HFFc6 (cell line): ENCODE results near the gene DUSP18. TPM values are rescaled to one million over a fixed set of nuclear protein-coding genes. Genes with fewer than 3 reads are reported as not detected.
"Not testable (repeated sequence)": the region's sequence is repeated elsewhere in the genome, so short reads cannot be mapped to it uniquely, and the experiment has no call there.

Experiments
- DNase-seq: peaks from one replicate; pipeline ENCODE4 v3.0.0-alpha.2; 2018
- H3K27ac Mint-ChIP-seq: 2 replicates; pipeline ENCODE4 v1.8.0; 2020; ENCODE audit warnings: mild to moderate bottlenecking, mixed read lengths
- H3K27me3 Mint-ChIP-seq: 2 replicates; pipeline ENCODE4 v1.8.0; 2021; ENCODE audit warnings: mild to moderate bottlenecking, moderate library complexity, mixed read lengths; ENCODE audit not compliant: insufficient read depth
- H3K36me3 Mint-ChIP-seq: 2 replicates; pipeline ENCODE4 v1.8.0; 2021; ENCODE audit warnings: low read depth, mixed read lengths
- H3K4me1 Mint-ChIP-seq: 2 replicates; pipeline ENCODE4 v1.8.0; 2020; ENCODE audit warnings: low read depth, mixed read lengths
- H3K4me3 Mint-ChIP-seq: 2 replicates; pipeline ENCODE4 v1.8.0; 2020; ENCODE audit warnings: mild to moderate bottlenecking, moderate library complexity, mixed read lengths
- H3K9me3 Mint-ChIP-seq: 2 replicates; pipeline ENCODE4 v1.8.0; 2020; ENCODE audit warnings: mild to moderate bottlenecking, mixed read lengths
- total RNA-seq, 6 experiments: library from RNA; stranded (reverse); fragmentation: NEBNext Ultra II Directional; extraction: Animal tissue kit (Norgen Biotek cat#: 25700); gene quantifications; 2 replicates in 1 of 6; 3 replicates in 5 of 6; pipeline ENCODE4 v1.2.3, GENCODE V29; 2021
- TF ChIP-seq, protein P1 (sequence below): fragments of 200-600 bp; sonication (generic); IDR thresholded peaks from 2 replicates; pipeline ENCODE4 v1.5.0; 2021; ENCODE audit warnings: antibody characterized with exemption, mild to moderate bottlenecking

DUSP18 gene
- total RNA-seq, 6 experiments from 2014 or later = 4.7 to 7.3 (median 6.0) TPM

DNA sequence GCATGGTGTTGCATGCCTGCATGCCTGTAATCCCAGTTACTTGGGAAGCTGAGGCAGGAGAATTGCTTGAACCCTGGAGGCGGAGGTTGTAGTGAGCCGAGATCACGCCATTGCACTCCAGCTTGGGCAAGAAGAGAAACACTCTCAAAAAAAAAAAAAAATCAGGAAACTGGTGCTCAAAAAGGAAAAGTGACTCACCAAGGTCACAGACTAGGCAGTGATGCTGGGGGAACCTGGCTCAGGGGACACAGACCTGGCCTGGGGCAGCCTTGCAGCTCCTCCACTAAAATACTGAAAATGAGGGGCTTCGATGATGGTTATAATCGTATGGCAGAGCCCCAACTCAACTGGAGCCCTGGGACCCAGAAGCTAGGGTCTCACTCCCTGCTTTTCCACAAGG, 40.2 kb downstream of the DUSP18 start:
- Mint-ChIP-seq H3K27ac (no peak overlapping the region), H3K27me3 (no peaks in the 10 kb centered on the region; the same call in 1 of the 2 replicates), H3K36me3 (no peaks in the 10 kb centered on the region), H3K4me3 (no peak overlapping the region), H3K9me3 (no peaks in the 10 kb centered on the region), H3K4me1 (no peaks in the 10 kb centered on the region)
- DNase-seq = no peak
- TF ChIP-seq, protein P1, sequence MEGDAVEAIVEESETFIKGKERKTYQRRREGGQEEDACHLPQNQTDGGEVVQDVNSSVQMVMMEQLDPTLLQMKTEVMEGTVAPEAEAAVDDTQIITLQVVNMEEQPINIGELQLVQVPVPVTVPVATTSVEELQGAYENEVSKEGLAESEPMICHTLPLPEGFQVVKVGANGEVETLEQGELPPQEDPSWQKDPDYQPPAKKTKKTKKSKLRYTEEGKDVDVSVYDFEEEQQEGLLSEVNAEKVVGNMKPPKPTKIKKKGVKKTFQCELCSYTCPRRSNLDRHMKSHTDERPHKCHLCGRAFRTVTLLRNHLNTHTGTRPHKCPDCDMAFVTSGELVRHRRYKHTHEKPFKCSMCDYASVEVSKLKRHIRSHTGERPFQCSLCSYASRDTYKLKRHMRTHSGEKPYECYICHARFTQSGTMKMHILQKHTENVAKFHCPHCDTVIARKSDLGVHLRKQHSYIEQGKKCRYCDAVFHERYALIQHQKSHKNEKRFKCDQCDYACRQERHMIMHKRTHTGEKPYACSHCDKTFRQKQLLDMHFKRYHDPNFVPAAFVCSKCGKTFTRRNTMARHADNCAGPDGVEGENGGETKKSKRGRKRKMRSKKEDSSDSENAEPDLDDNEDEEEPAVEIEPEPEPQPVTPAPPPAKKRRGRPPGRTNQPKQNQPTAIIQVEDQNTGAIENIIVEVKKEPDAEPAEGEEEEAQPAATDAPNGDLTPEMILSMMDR = no peak

DNA sequence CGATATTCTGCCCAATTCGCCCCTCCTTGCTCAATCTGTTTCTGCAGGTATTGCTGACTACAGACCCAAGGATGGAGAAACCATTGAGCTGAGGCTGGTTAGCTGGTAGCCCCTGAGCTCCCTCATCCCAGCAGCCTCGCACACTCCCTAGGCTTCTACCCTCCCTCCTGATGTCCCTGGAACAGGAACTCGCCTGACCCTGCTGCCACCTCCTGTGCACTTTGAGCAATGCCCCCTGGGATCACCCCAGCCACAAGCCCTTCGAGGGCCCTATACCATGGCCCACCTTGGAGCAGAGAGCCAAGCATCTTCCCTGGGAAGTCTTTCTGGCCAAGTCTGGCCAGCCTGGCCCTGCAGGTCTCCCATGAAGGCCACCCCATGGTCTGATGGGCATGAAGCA, 41.3 kb downstream of the DUSP18 start:
- no peak overlapping the region for H3K27ac Mint-ChIP-seq
- H3K27me3 Mint-ChIP-seq = peaks cover under 1% of the 10 kb centered on the region
- H3K9me3 Mint-ChIP-seq = no peaks in the 10 kb centered on the region
- H3K36me3 Mint-ChIP-seq = no peaks in the 10 kb centered on the region
- no peak overlapping the region for H3K4me3 Mint-ChIP-seq
- H3K4me1 Mint-ChIP-seq = no peaks in the 10 kb centered on the region
- no peak for DNase-seq
- TF ChIP-seq, protein P1 = no peak

DNA sequence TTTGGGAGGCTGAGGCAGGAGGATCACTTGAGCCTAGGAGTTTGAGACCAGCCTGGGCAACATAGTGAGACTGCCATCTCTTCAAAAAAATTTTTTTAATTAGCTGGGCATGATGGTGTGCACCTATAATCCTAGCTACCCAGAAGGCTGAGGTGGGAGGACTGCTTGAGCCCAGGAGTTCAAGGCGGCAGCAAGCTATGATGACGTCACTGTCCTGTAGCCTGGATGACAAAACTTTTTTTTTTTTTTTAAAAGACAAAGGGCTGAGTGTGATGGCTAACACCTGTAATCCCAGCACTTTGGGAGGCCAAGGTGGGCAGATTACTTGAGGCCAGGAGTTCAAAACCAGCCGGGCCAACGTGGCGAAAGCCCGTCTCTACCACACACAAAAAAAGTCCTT, 47.8 kb downstream of the DUSP18 start:
- not testable (repeated sequence) for H3K36me3 Mint-ChIP-seq, H3K27me3 Mint-ChIP-seq, H3K4me3 Mint-ChIP-seq, DNase-seq, H3K4me1 Mint-ChIP-seq, H3K27ac Mint-ChIP-seq, H3K9me3 Mint-ChIP-seq

DNA sequence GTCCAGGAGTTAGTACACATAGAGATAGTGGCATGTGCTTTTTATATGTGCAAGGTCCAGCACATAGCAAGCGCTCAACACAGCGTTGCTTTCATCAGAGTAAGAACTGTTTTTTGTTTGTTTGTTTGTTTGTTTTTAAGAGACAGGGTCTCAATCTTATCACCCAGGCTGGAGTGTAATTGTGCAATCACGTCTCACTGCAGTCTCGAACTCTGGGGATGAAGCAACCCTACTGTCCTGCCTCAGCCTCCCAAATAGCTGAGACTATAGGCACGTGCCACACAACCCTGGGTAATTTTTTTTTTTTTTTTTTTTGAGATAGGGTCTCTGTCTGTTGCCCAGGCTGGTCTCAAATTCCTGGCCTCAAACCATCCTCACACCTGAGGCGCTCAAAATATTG, 49.9 kb downstream of the DUSP18 start:
- TF ChIP-seq, protein P1 = no peak
- Mint-ChIP-seq H3K9me3 (no peaks in the 10 kb centered on the region), H3K4me1 (no peaks in the 10 kb centered on the region), H3K36me3 (no peaks in the 10 kb centered on the region), H3K27ac (no peak overlapping the region), H3K4me3 (no peak overlapping the region), H3K27me3 (peaks cover 7% of the 10 kb centered on the region)
- DNase-seq = no peak

DNA sequence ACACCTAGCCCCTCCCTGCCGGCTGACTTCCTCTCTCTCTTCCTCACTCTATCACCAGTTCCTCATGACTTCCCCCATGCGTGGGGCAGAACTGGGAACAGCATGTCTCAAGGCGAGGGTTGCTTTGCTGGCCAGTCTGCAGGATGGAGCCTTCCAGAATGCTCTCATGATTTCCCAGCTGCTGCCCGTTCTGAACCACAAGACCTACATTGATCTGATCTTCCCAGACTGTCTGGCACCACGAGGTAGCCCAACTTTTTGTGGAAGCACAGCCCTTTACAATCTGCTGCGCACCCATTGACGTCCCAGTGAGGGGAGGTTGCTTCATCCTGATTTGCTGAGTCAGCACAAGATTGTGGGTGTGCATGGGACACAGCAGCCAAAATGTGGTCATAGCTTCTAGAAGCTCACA, 52.1 kb downstream of the DUSP18 start:
- DNase-seq = no peak
- no peaks in the 10 kb centered on the region; the same call in 1 of the 2 replicates for H3K27me3 Mint-ChIP-seq
- no peaks in the 10 kb centered on the region for H3K36me3 Mint-ChIP-seq
- H3K4me3 Mint-ChIP-seq = no peak overlapping the region
- no peaks in the 10 kb centered on the region for H3K9me3 Mint-ChIP-seq
- H3K4me1 Mint-ChIP-seq = peaks cover 11% of the 10 kb centered on the region
- H3K27ac Mint-ChIP-seq = no peak overlapping the region
- TF ChIP-seq, protein P1 = no peak

DNA sequence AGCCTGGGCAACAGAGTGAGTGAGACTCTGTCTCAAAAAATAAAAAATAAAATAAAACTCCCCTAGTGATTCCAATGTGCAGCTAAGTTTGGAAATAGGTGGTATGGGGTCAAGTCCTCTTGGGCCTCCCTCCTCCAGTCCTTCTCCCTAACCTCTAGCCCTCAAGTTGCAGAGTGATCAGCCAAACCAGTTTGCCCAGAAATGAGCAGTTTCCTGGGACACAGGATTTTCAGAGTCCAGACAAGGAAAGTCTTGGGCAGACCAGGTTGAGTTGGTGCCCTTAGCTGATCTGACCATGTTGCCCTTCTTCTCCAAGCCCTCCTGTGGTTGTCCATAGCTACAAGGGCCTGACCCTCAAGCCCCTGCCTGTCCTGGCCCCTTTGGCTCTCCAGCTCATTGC, 52.8 kb downstream of the DUSP18 start:
- H3K9me3 Mint-ChIP-seq = no peaks in the 10 kb centered on the region
- no peaks in the 10 kb centered on the region for H3K36me3 Mint-ChIP-seq
- peaks cover 18% of the 10 kb centered on the region for H3K4me1 Mint-ChIP-seq
- no peaks in the 10 kb centered on the region; the same call in 1 of the 2 replicates for H3K27me3 Mint-ChIP-seq
- H3K27ac Mint-ChIP-seq = no peak overlapping the region
- TF ChIP-seq, protein P1 = no peak
- H3K4me3 Mint-ChIP-seq = no peak overlapping the region
- DNase-seq = no peak
